ENCODE measurements around the gene ZNF532. TPM values are rescaled to one million over a fixed set of nuclear protein-coding genes. Genes with fewer than 3 reads are reported as not detected.

ZNF532 gene
- total RNA-seq, 1 donor from 2014 or later = 137 TPM

DNA sequence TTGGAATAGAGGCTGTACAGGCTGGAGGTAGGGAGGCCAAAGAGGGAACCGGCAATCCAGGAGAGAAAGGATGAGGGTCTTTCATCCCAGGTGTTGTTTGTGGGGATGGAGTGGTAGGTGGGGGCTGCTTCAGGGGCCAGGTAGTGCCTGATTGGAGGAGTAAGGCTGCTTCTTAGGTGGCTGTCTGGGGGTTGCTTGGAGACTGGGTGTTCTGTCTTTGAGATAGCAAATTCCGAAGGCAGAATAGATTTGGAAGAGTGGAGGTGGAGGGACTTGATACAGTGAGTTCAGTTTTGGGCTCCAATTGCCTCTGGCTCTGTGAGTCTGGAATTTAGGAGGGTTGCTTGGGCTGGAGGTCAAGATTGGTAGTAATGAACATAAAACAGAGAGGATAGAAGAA, 5.9 kb downstream of the ZNF532 start:
- no peak overlapping the region for H2AFZ ChIP-seq (replicated peaks)
- H3K4me3 Mint-ChIP-seq = no peak overlapping the region
- peaks cover 90% of the 10 kb centered on the region for H4K20me1 ChIP-seq (ENCODE audit: low read depth)
- H3K4me2 ChIP-seq = no peak overlapping the region
- no peak overlapping the region for H3K4me3 ChIP-seq
- peaks cover 10% of the 10 kb centered on the region for H3K9me3 Mint-ChIP-seq
- TF ChIP-seq CTCF (IDR thresholded peaks at IDR 0.05) (no peak), EZH2 (IDR thresholded peaks at IDR 0.05) (no peak), EZH2phosphoT487 (IDR thresholded peaks at IDR 0.05) (no peak)
- H3F3A ChIP-seq (ENCODE audit: low read depth) = peaks cover 12% of the 10 kb centered on the region
- H3K4me1 Mint-ChIP-seq = peaks cover 55% of the 10 kb centered on the region
- peak overlapping the region; percentile 1 for H3K27ac Mint-ChIP-seq
- H3K9ac ChIP-seq = no peak overlapping the region
- H3K79me2 ChIP-seq (ENCODE audit: low read depth) = peaks cover 100% of the 10 kb centered on the region
- DNase-seq (ENCODE audit: low spot score) = no peak
- peaks cover 19% of the 10 kb centered on the region for H3K36me3 ChIP-seq
- peaks cover 9% of the 10 kb centered on the region for H3K9me3 ChIP-seq (ENCODE audit: low read depth)
- peak overlapping the region; percentile 18 for H3K27ac ChIP-seq
- H3K4me1 ChIP-seq = peaks cover 24% of the 10 kb centered on the region
- H3K36me3 Mint-ChIP-seq = peaks cover 80% of the 10 kb centered on the region
- H3K27me3 ChIP-seq = no peaks in the 10 kb centered on the region
- H3K27me3 Mint-ChIP-seq (ENCODE audit: insufficient read depth, low read depth) = peaks cover 3% of the 10 kb centered on the region

- peaks cover 77% of the 10 kb centered on the region for H3K36me3 Mint-ChIP-seq
- H3K4me1 Mint-ChIP-seq = peaks cover 45% of the 10 kb centered on the region
- peaks cover 100% of the 10 kb centered on the region for H3K79me2 ChIP-seq (ENCODE audit: low read depth)
- no peak overlapping the region for H3K4me2 ChIP-seq
- peaks cover 13% of the 10 kb centered on the region for H3K4me1 ChIP-seq
- peaks cover 6% of the 10 kb centered on the region for H3F3A ChIP-seq (ENCODE audit: low read depth)
- no peaks in the 10 kb centered on the region for H3K27me3 ChIP-seq
- peaks cover 9% of the 10 kb centered on the region for H3K9me3 ChIP-seq (ENCODE audit: low read depth)
- no peak overlapping the region for H3K4me3 Mint-ChIP-seq
- peak overlapping the region; percentile 30 for H3K27ac Mint-ChIP-seq
- peaks cover 19% of the 10 kb centered on the region for H3K36me3 ChIP-seq
- peaks cover 10% of the 10 kb centered on the region for H3K9me3 Mint-ChIP-seq
- no peak for TF ChIP-seq EZH2 (IDR thresholded peaks at IDR 0.05)
- no peak for TF ChIP-seq EZH2phosphoT487 (IDR thresholded peaks at IDR 0.05)
- no peak for TF ChIP-seq CTCF (IDR thresholded peaks at IDR 0.05)
- peaks cover 91% of the 10 kb centered on the region for H4K20me1 ChIP-seq (ENCODE audit: low read depth)
- peak overlapping the region; percentile 29 for H3K9ac ChIP-seq
- H3K27me3 Mint-ChIP-seq (ENCODE audit: insufficient read depth, low read depth) = peaks cover 3% of the 10 kb centered on the region
- no peak overlapping the region for H3K4me3 ChIP-seq
- no peak overlapping the region for H2AFZ ChIP-seq (replicated peaks)
- DNase-seq (ENCODE audit: low spot score) = no peak
- no peak overlapping the region for H3K27ac ChIP-seq
Observed at GRCh38 chr18:58871514-58872420, 7.1 kb downstream of the ZNF532 start.

DNA sequence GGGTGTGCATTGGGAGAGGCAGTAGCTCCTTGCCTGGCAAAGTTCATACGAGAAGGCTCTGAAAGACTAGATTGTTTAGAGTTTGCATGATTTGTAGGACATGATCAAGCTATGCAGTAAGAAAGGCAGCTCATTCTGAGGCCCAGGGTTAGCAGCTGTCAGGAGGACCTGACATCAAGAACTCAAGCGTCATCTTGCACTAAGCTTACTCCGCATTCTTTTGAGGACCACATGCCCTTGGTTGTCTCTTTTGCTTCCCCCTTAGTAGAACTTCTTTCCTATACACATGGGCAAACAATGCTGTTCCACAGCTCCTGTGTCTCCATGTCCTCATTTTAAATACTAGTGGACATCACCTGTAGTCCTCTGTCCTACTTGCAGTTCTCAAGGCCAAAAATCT, 14.0 kb downstream of the ZNF532 start:
- no peak overlapping the region for H3K27ac Mint-ChIP-seq
- peaks cover 100% of the 10 kb centered on the region for H3K79me2 ChIP-seq (ENCODE audit: low read depth)
- no peak overlapping the region for H2AFZ ChIP-seq (replicated peaks)
- no peaks in the 10 kb centered on the region for H3K9me3 ChIP-seq (ENCODE audit: low read depth)
- DNase-seq (ENCODE audit: low spot score) = no peak
- H3K4me1 Mint-ChIP-seq = peaks cover 23% of the 10 kb centered on the region
- no peaks in the 10 kb centered on the region for H3F3A ChIP-seq (ENCODE audit: low read depth)
- H3K27me3 ChIP-seq = no peaks in the 10 kb centered on the region
- no peak overlapping the region for H3K9ac ChIP-seq
- H3K4me3 ChIP-seq = no peak overlapping the region
- no peak overlapping the region for H3K4me3 Mint-ChIP-seq
- peaks cover 4% of the 10 kb centered on the region for H3K27me3 Mint-ChIP-seq (ENCODE audit: insufficient read depth, low read depth)
- no peak overlapping the region for H3K4me2 ChIP-seq
- H3K9me3 Mint-ChIP-seq = no peaks in the 10 kb centered on the region
- H3K36me3 Mint-ChIP-seq = peaks cover 66% of the 10 kb centered on the region
- TF ChIP-seq CTCF (IDR thresholded peaks at IDR 0.05) (no peak), EZH2phosphoT487 (IDR thresholded peaks at IDR 0.05) (no peak), EZH2 (IDR thresholded peaks at IDR 0.05) (no peak)
- H4K20me1 ChIP-seq (ENCODE audit: low read depth) = peaks cover 98% of the 10 kb centered on the region
- no peaks in the 10 kb centered on the region for H3K4me1 ChIP-seq
- no peaks in the 10 kb centered on the region for H3K36me3 ChIP-seq
- H3K27ac ChIP-seq = no peak overlapping the region
